Measurements from ENCODE around the gene NAT9.
A peak's percentile ranks its signal among the peaks of the same experiment; 100 is the strongest.

Gene NAT9

GRCh38 chr17:74759243-74759801 lies 16.8 kb downstream of the NAT9 start:
- TF ChIP-seq CTCF (IDR thresholded peaks at IDR 0.05; ENCODE audit: low read length) (peak; percentile 16; the same call in 1 of the 2 replicates), EZH2 (IDR thresholded peaks at IDR 0.05; ENCODE audit: borderline replicate concordance, low read length) (no peak)
- Histone ChIP-seq H3K4me2 (ENCODE audit: low read length) (no peak overlapping the region), H3K36me3 (ENCODE audit: insufficient read depth, low read length) (no peaks in the 10 kb centered on the region), H3K4me1 (ENCODE audit: insufficient read depth, low read length, severe bottlenecking) (peaks cover 7% of the 10 kb centered on the region), H2AFZ (ENCODE audit: low read length) (no peak overlapping the region), H3K9ac (ENCODE audit: low read length) (no peak overlapping the region), H4K20me1 (ENCODE audit: insufficient read depth, low read length) (no peaks in the 10 kb centered on the region), H3K79me2 (ENCODE audit: insufficient read depth, low read length) (no peaks in the 10 kb centered on the region), H3F3A (ENCODE audit: insufficient read depth, low read length) (no peaks in the 10 kb centered on the region), H3K27me3 (ENCODE audit: insufficient read depth, low read length) (no peaks in the 10 kb centered on the region), H3K9me2 (ENCODE audit: low read depth, low read length) (no peaks in the 10 kb centered on the region), H3K27ac (ENCODE audit: low read depth, low read length, poor library complexity, severe bottlenecking) (no peak overlapping the region), H3K4me3 (ENCODE audit: low read depth, low read length, poor library complexity, severe bottlenecking) (no peak overlapping the region), H3K9me3 (ENCODE audit: low read length) (no peaks in the 10 kb centered on the region)

GRCh38 chr17:74758848-74759168 lies 17.3 kb downstream of the NAT9 start:
- no peak overlapping the region for H3K9ac ChIP-seq (ENCODE audit: low read length)
- H4K20me1 ChIP-seq (ENCODE audit: insufficient read depth, low read length), result no peaks in the 10 kb centered on the region
- no peaks in the 10 kb centered on the region for H3K27me3 ChIP-seq (ENCODE audit: insufficient read depth, low read length)
- no peaks in the 10 kb centered on the region for H3K36me3 ChIP-seq (ENCODE audit: insufficient read depth, low read length)
- H3K4me1 ChIP-seq (ENCODE audit: insufficient read depth, low read length, severe bottlenecking), result peaks cover 7% of the 10 kb centered on the region
- no peak for TF ChIP-seq CTCF (IDR thresholded peaks at IDR 0.05; ENCODE audit: low read length)
- no peak for TF ChIP-seq EZH2 (IDR thresholded peaks at IDR 0.05; ENCODE audit: borderline replicate concordance, low read length)
- no peak overlapping the region for H2AFZ ChIP-seq (ENCODE audit: low read length)
- H3K9me2 ChIP-seq (ENCODE audit: low read depth, low read length), result no peaks in the 10 kb centered on the region
- H3K4me3 ChIP-seq (ENCODE audit: low read depth, low read length, poor library complexity, severe bottlenecking), result no peak overlapping the region
- H3F3A ChIP-seq (ENCODE audit: insufficient read depth, low read length), result no peaks in the 10 kb centered on the region
- no peak overlapping the region for H3K27ac ChIP-seq (ENCODE audit: low read depth, low read length, poor library complexity, severe bottlenecking)
- H3K4me2 ChIP-seq (ENCODE audit: low read length), result no peak overlapping the region
- no peaks in the 10 kb centered on the region for H3K79me2 ChIP-seq (ENCODE audit: insufficient read depth, low read length)
- H3K9me3 ChIP-seq (ENCODE audit: low read length), result no peaks in the 10 kb centered on the region

- no peaks in the 10 kb centered on the region for H4K20me1 ChIP-seq (ENCODE audit: insufficient read depth, low read length)
- no peak for TF ChIP-seq CTCF (IDR thresholded peaks at IDR 0.05; ENCODE audit: low read length)
- no peak for TF ChIP-seq EZH2 (IDR thresholded peaks at IDR 0.05; ENCODE audit: borderline replicate concordance, low read length)
- no peaks in the 10 kb centered on the region for H3K9me3 ChIP-seq (ENCODE audit: low read length)
- H3K4me3 ChIP-seq (ENCODE audit: low read depth, low read length, poor library complexity, severe bottlenecking), result no peak overlapping the region
- H3K27me3 ChIP-seq (ENCODE audit: insufficient read depth, low read length), result no peaks in the 10 kb centered on the region
- H3K27ac ChIP-seq (ENCODE audit: low read depth, low read length, poor library complexity, severe bottlenecking), result no peak overlapping the region
- H3K4me1 ChIP-seq (ENCODE audit: insufficient read depth, low read length, severe bottlenecking), result peaks cover 7% of the 10 kb centered on the region
- H2AFZ ChIP-seq (ENCODE audit: low read length), result no peak overlapping the region
- no peak overlapping the region for H3K9ac ChIP-seq (ENCODE audit: low read length)
- no peak overlapping the region for H3K4me2 ChIP-seq (ENCODE audit: low read length)
- H3K36me3 ChIP-seq (ENCODE audit: insufficient read depth, low read length), result no peaks in the 10 kb centered on the region
- no peaks in the 10 kb centered on the region for H3K79me2 ChIP-seq (ENCODE audit: insufficient read depth, low read length)
- no peaks in the 10 kb centered on the region for H3K9me2 ChIP-seq (ENCODE audit: low read depth, low read length)
- H3F3A ChIP-seq (ENCODE audit: insufficient read depth, low read length), result no peaks in the 10 kb centered on the region
Observed at GRCh38 chr17:74757931-74758847, 18.0 kb downstream of the NAT9 start.

Measured in OCI-LY1 (cell line).